Measurements from ENCODE around the gene MEF2B.

Gene MEF2B

GRCh38 chr19:19132912-19133311 lies 37.2 kb downstream of the MEF2B start:
- no peaks in the 10 kb centered on the region for H3K9me2 ChIP-seq (replicated peaks; ENCODE audit: insufficient read depth, low read length)
- no peak overlapping the region for H3K4me3 ChIP-seq (ENCODE audit: low read length)
- peaks cover 5% of the 10 kb centered on the region for H3K4me1 ChIP-seq (ENCODE audit: low read length)
- no peaks in the 10 kb centered on the region for H3K36me3 ChIP-seq (replicated peaks; ENCODE audit: insufficient read depth, low read length)
- no peak overlapping the region for H3K9ac ChIP-seq (ENCODE audit: low read length)
- H2AFZ ChIP-seq (ENCODE audit: low read length): no peak overlapping the region
- H3F3A ChIP-seq (ENCODE audit: insufficient read depth, low read length): no peaks in the 10 kb centered on the region
- H3K9me3 ChIP-seq (replicated peaks; ENCODE audit: insufficient read depth, low read length): no peaks in the 10 kb centered on the region
- TF ChIP-seq EZH2 (optimal IDR thresholded peaks at IDR 0.05; ENCODE audit: low read depth, low read length): no peak
- TF ChIP-seq CTCF (IDR thresholded peaks at IDR 0.05; ENCODE audit: low read length): no peak
- TF ChIP-seq EZH2phosphoT487 (IDR thresholded peaks at IDR 0.05; ENCODE audit: low read length): no peak
- peaks cover 11% of the 10 kb centered on the region for H3K79me2 ChIP-seq (ENCODE audit: low read length)
- no peak for DNase-seq
- H3K27me3 ChIP-seq (replicated peaks; ENCODE audit: insufficient read depth, low read length): no peaks in the 10 kb centered on the region
- H3K4me2 ChIP-seq (ENCODE audit: low read depth, low read length): no peak overlapping the region
- H3K27ac ChIP-seq (ENCODE audit: low read length): no peak overlapping the region
- H4K20me1 ChIP-seq (ENCODE audit: insufficient read depth, low read length): no peaks in the 10 kb centered on the region

- DNase-seq: no peak
- Histone ChIP-seq H3K36me3 (replicated peaks; ENCODE audit: insufficient read depth, low read length) (no peaks in the 10 kb centered on the region), H3K4me3 (ENCODE audit: low read length) (no peak overlapping the region), H3K9me3 (replicated peaks; ENCODE audit: insufficient read depth, low read length) (no peaks in the 10 kb centered on the region), H3K27me3 (replicated peaks; ENCODE audit: insufficient read depth, low read length) (no peaks in the 10 kb centered on the region), H4K20me1 (ENCODE audit: insufficient read depth, low read length) (no peaks in the 10 kb centered on the region), H2AFZ (ENCODE audit: low read length) (no peak overlapping the region), H3K4me1 (ENCODE audit: low read length) (no peaks in the 10 kb centered on the region), H3K27ac (ENCODE audit: low read length) (no peak overlapping the region), H3K79me2 (ENCODE audit: low read length) (peaks cover 1% of the 10 kb centered on the region), H3F3A (ENCODE audit: insufficient read depth, low read length) (no peaks in the 10 kb centered on the region), H3K9me2 (replicated peaks; ENCODE audit: insufficient read depth, low read length) (no peaks in the 10 kb centered on the region), H3K9ac (ENCODE audit: low read length) (no peak overlapping the region), H3K4me2 (ENCODE audit: low read depth, low read length) (no peak overlapping the region)
- TF ChIP-seq EZH2 (optimal IDR thresholded peaks at IDR 0.05; ENCODE audit: low read depth, low read length): no peak
- TF ChIP-seq CTCF (IDR thresholded peaks at IDR 0.05; ENCODE audit: low read length): no peak
- no peak for TF ChIP-seq EZH2phosphoT487 (IDR thresholded peaks at IDR 0.05; ENCODE audit: low read length)
Observed at GRCh38 chr19:19131989-19132388, 38.1 kb downstream of the MEF2B start.

GRCh38 chr19:19126102-19126501 lies 44.0 kb downstream of the MEF2B start:
- Histone ChIP-seq H3K9me3 (replicated peaks; ENCODE audit: insufficient read depth, low read length) (no peaks in the 10 kb centered on the region), H3K27ac (ENCODE audit: low read length) (no peak overlapping the region), H3K9ac (ENCODE audit: low read length) (no peak overlapping the region), H3K27me3 (replicated peaks; ENCODE audit: insufficient read depth, low read length) (no peaks in the 10 kb centered on the region), H3K79me2 (ENCODE audit: low read length) (no peaks in the 10 kb centered on the region), H3K4me1 (ENCODE audit: low read length) (no peaks in the 10 kb centered on the region), H3K4me2 (ENCODE audit: low read depth, low read length) (no peak overlapping the region), H3K36me3 (replicated peaks; ENCODE audit: insufficient read depth, low read length) (no peaks in the 10 kb centered on the region), H3K9me2 (replicated peaks; ENCODE audit: insufficient read depth, low read length) (no peaks in the 10 kb centered on the region), H3K4me3 (ENCODE audit: low read length) (no peak overlapping the region), H3F3A (ENCODE audit: insufficient read depth, low read length) (no peaks in the 10 kb centered on the region), H4K20me1 (ENCODE audit: insufficient read depth, low read length) (no peaks in the 10 kb centered on the region), H2AFZ (ENCODE audit: low read length) (no peak overlapping the region)
- no peak for DNase-seq
- no peak for TF ChIP-seq EZH2 (optimal IDR thresholded peaks at IDR 0.05; ENCODE audit: low read depth, low read length)
- TF ChIP-seq EZH2phosphoT487 (IDR thresholded peaks at IDR 0.05; ENCODE audit: low read length): no peak
- no peak for TF ChIP-seq CTCF (IDR thresholded peaks at IDR 0.05; ENCODE audit: low read length)

Data from MM.1S (cell line).